Peyer's patch (tissue), 4 donors: ENCODE results near the gene GVQW3.

Source experiments
- CTCF ChIP-seq, 6 experiments: fragments of 450-650 bp in 4 of 6; fragments of 200-600 bp in 2 of 6; sonication (generic) in 1 of 6; IDR thresholded peaks; one replicate each; pipeline ENCODE4 v1.5.1; 2017 to 2019; ENCODE audit warnings: antibody characterized with exemption in 6 of 6, mild to moderate bottlenecking in 3 of 6, moderate library complexity in 1 of 6
- POLR2A ChIP-seq, 2 donors: fragments of 450-650 bp; IDR thresholded peaks; one replicate each; pipeline ENCODE4 v1.5.1; 2017; ENCODE audit warnings: antibody characterized with exemption in 2 of 2, mild to moderate bottlenecking in 2 of 2, moderate library complexity in 2 of 2

DNA sequence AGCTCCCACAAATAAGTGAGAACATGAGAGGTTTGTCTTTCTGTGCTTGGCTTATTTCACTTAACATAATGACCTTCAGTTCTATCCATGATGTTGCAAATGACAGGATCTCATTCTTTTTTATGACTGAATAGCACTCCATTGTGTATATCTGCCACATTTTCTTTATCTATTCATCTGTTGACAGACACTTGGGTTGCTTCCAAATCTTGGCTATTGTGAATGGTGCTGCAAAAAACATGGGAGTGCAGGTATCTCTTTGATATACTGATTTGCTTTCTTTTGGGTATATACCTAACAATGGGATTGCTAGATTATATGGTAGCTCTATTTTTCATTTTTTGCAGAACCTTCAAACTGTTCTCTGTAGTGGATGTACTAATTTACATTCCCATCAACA, 13.3 kb downstream of the GVQW3 start:
- TF ChIP-seq CTCF (IDR thresholded peaks at IDR 0.05): no peak
- TF ChIP-seq POLR2A (IDR thresholded peaks at IDR 0.05): no peak
